Astrocyte of the cerebellum (primary cell): Measurements from ENCODE around the gene P2RY2.
"Not testable (repeated sequence)": the region's sequence is repeated elsewhere in the genome, so short reads cannot be mapped to it uniquely, and the experiment has no call there.

ENCODE experiments used
- DNase-seq: peaks from one replicate; pipeline ENCODE4 v3.0.0-alpha.2; 2011; ENCODE audit warnings: low read depth
- H3K4me3 ChIP-seq: 2 replicates; pipeline ENCODE4 v1.5.1; 2011; ENCODE audit warnings: mild to moderate bottlenecking, low read depth, low read length, moderate library complexity
- in situ Hi-C: cut with HindIII; loops from 2 replicates; pipeline ENCODE4 v1.10.0; 2017; ENCODE audit warnings: low sequenced_read_pairs
- TF ChIP-seq, protein P1 (sequence below): IDR thresholded peaks from 2 replicates; pipeline ENCODE4 v1.5.1; 2012; ENCODE audit warnings: low read length, low read depth, moderate library complexity, mild to moderate bottlenecking; ENCODE audit errors: missing control alignments

P2RY2 gene

DNA sequence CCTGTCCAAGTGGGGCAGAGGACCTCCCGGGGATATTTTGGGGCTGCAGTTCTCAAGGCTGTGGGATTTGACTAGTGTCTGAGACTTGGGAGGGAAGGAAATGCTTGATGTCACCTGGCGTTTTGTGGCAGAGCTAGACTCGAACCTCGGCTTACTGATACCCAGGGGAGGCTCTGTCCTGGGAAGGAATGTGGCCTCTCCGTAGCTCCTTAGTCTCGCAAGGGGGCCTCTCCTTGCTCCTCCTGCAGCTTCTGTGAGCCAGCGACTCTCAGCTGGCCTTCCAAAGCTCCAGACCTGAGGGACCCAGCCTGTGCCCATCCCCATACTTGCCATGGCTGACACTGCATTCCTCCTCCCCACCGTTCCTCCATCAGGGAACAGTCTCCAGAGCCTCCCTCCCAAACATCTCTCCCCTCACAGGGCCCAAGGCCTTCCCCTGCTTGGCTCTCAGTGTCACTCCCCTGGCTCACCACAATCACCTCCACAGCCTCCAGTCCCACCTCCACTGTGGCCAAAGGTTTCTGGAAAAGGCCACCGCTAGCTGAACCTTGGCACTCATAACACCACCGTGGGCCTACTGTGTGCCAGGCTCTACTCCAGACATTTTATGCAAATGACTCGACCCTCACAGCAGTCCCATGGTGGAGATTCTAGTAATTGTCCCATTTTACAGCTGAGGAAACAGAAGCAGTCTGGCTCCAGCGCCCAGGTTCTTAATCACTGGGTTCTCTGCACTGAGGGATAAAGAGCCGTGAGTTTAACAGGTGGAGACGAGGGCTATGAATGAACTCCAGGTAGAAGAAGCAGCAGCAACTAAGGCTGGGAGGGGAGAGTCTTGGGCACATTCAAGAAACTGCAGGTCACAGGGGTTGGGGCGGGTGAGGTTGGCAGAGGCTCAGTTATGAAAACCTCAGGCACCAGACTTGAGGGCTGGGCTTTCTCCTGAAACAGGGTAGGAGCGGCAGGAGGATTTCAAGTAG, 12.1 kb downstream of the P2RY2 start:
- H3K4me3 ChIP-seq: no peak overlapping the region
- DNase-seq: no peak
- in situ Hi-C loops: no loop called here
- TF ChIP-seq, protein P1, sequence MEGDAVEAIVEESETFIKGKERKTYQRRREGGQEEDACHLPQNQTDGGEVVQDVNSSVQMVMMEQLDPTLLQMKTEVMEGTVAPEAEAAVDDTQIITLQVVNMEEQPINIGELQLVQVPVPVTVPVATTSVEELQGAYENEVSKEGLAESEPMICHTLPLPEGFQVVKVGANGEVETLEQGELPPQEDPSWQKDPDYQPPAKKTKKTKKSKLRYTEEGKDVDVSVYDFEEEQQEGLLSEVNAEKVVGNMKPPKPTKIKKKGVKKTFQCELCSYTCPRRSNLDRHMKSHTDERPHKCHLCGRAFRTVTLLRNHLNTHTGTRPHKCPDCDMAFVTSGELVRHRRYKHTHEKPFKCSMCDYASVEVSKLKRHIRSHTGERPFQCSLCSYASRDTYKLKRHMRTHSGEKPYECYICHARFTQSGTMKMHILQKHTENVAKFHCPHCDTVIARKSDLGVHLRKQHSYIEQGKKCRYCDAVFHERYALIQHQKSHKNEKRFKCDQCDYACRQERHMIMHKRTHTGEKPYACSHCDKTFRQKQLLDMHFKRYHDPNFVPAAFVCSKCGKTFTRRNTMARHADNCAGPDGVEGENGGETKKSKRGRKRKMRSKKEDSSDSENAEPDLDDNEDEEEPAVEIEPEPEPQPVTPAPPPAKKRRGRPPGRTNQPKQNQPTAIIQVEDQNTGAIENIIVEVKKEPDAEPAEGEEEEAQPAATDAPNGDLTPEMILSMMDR: no peak

DNA sequence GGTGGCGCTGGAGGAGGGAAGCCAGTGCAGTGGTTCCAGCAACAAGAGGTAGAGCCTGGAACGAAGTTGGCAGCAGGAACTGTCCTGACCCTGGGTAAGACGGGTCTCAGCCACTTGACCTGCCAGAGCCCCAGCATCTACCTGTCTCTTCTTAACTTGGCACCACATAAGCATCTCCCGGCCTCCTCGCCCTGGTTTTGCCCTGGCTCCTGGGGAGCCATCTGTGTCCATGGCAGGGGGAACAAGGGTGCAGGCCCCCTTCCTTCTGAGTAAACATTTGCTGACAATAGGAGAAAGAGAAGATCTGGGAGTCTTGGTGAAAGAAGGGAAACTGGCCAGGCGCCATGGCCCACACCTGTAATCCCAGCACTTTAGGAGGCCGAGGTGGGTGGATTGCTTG, 12.8 kb downstream of the P2RY2 start:
- TF ChIP-seq, protein P1: no peak
- DNase-seq: no peak
- in situ Hi-C loops: no loop called here
- H3K4me3 ChIP-seq: no peak overlapping the region

DNA sequence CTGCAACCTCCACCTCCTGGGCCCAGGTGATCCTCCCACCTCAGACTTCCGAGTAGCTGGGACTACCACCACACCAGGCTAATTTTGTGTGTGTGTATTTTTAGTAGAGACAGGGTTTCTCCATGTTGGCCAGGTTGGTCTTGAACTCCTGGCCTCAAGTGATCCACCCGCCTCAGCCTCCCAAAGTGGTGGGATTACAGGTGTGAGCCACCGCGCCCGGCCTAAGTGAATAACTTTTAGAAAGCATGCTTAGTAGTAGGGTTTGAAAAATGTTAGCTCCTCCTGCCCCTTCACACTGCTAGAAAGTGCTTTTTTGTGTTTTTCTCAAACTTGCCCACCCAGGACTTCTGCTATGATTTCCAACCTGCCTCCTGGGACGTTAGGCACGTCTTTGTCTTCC, 14.4 kb downstream of the P2RY2 start:
- DNase-seq, H3K4me3 ChIP-seq, in situ Hi-C loops: not testable (repeated sequence)

DNA sequence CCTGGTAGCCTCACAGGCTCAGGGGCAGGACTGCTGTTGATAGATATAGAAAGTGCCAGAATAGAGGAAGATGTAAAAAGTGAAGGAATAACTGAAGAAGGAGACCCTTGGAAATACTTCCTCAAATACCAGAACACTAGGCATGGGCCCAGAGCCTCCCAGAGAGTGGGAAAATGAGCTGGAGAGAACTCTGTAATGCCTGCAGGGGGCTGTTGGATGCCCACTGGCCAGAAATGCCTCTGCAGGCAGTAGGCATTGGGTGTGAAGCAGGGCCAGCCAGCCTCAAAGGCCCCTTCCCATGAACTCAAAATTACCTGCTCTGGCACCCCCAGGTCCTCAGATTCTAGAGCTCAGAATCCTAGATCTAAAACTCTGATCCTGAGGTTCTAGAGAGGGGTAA, 15.1 kb downstream of the P2RY2 start:
- DNase-seq: no peak
- TF ChIP-seq, protein P1: no peak
- in situ Hi-C loops: no loop called here

DNA sequence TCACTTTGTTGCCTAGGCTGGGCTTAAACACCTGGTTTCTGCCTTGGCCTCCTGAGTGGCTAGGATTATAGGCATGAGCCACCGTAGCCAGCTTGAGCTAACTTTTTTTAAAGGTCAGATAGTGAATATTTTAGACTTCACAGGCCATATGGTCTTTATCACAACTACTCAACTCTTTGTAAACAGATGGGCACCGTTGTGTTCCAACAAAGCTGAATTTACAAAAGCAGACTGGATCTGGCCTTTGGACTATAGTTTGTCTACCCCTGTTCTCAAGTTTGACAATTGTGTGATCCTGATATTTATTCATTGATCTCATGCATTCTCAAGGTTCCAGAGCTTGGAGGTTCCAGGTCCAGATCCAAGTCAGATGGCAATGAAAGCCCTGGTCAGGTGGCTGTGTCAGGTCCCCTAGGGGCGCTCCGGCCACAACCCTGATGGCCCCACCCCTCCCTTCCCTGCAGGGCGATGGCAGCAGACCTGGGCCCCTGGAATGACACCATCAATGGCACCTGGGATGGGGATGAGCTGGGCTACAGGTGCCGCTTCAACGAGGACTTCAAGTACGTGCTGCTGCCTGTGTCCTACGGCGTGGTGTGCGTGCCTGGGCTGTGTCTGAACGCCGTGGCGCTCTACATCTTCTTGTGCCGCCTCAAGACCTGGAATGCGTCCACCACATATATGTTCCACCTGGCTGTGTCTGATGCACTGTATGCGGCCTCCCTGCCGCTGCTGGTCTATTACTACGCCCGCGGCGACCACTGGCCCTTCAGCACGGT, 15.8 kb downstream of the P2RY2 start:
- H3K4me3 ChIP-seq: no peak overlapping the region
- TF ChIP-seq, protein P1: no peak
- in situ Hi-C loops: no loop called here
- DNase-seq: no peak

More for the DNA sequence above, 15.1 kb downstream of the P2RY2 start:
- no peak overlapping the region for H3K4me3 ChIP-seq

DNA sequence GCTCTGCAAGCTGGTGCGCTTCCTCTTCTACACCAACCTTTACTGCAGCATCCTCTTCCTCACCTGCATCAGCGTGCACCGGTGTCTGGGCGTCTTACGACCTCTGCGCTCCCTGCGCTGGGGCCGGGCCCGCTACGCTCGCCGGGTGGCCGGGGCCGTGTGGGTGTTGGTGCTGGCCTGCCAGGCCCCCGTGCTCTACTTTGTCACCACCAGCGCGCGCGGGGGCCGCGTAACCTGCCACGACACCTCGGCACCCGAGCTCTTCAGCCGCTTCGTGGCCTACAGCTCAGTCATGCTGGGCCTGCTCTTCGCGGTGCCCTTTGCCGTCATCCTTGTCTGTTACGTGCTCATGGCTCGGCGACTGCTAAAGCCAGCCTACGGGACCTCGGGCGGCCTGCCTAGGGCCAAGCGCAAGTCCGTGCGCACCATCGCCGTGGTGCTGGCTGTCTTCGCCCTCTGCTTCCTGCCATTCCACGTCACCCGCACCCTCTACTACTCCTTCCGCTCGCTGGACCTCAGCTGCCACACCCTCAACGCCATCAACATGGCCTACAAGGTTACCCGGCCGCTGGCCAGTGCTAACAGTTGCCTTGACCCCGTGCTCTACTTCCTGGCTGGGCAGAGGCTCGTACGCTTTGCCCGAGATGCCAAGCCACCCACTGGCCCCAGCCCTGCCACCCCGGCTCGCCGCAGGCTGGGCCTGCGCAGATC, 16.5 kb downstream of the P2RY2 start:
- in situ Hi-C loops: loop anchor here (5.0 kb wide), 1 partner anchor 103 kb away; no protein-coding TSS in a partner anchor
- no peak overlapping the region for H3K4me3 ChIP-seq

More for the DNA sequence above, 16.5 kb downstream of the P2RY2 start:
- TF ChIP-seq, protein P1: no peak
- DNase-seq: no peak
